ENCODE data around the gene FRAT1. TPM values are rescaled to one million over a fixed set of nuclear protein-coding genes. Genes with fewer than 3 reads are reported as not detected.

Gene FRAT1
- total and polyA plus RNA-seq, 2 of the 13 experiments (the other 11 are each of a cell fraction or from before 2014, with no cell fraction given) = 1.7 to 2.3 TPM

DNA sequence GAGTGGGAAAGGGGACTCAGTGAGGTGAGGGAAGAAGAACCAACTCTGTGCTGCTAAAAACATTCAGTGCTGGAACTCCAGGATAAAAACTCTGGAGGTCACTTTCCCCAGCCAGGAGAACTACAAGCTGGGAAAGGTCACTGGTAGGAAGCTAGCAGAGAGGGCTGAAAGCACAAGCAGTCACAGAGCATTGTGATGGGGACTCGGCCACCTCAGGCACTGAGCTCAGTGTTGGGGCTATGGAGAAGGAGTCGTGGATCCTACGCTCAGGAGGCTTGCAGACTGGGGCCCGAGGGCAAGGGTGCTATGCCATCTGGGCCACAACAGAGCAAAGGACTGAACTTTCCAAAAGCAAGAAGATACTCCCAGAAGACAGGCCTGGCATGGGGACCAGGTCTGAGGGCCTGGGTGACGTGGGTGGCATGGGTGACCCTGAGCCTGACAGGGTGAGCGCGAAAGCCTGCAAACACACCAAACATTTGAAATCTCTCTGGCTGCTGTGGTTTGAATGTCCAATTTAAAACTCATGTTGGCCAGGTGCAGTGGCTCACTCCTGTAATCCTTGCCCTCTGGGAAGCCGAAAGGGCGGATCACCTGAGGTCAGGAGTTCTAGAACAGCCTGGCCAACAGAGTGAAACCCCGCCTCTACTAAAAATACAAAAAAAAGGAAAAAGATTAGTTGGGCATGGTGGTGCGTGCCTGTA, 16.8 kb upstream of the FRAT1 start:
- ChIA-PET CTCF (ENCODE audit: low intra/inter-chr PET ratio, low total read pairs) (no interaction called here), POLR2A (no interaction called here)
- in situ Hi-C loops (cut with HindIII; ENCODE audit: extremely low pct_ligation_motif_present, low pct_unique_long_range_greater_than_20kb) (no loop called here), intact Hi-C loops (cut with micrococcal nuclease; ENCODE audit: unreplicated experiment) (no loop called here)
- 50% methylated on average over 11 of the region's 11 CpGs for WGBS (ENCODE audit: low lambda C conversion rate)
- BruUV-seq (replicated peaks) = no TSS peak
- H3K36me3 ChIP-seq (replicated peaks in 1 of 2; ENCODE audit: control insufficient read depth in 1 of 2, insufficient read depth in 2 of 2, low read length in 2 of 2) = no peaks in the 10 kb centered on the region
- FAIRE-seq (no peak), DNase-seq (ENCODE audit: low spot score) (no peak), ATAC-seq (peak; percentile 57)
- H3K9ac ChIP-seq (ENCODE audit: insufficient read depth, low read depth, low read length) = peak overlapping the region; percentile 5; the same call in 1 of the 2 replicates
- H4K20me1 ChIP-seq (ENCODE audit: insufficient read depth, low read length) = no peaks in the 10 kb centered on the region
- no peaks in the 10 kb centered on the region for H3K27me3 ChIP-seq (ENCODE audit: control insufficient read depth in 1 of 2, insufficient read depth in 2 of 2, low read length in 2 of 2)
- peaks cover 33% of the 10 kb centered on the region for H3K4me1 ChIP-seq (ENCODE audit: insufficient read depth, low read length)
- H3K4me3 ChIP-seq (replicated peaks in 1 of 3; ENCODE audit: insufficient read depth in 1 of 3, low read depth in 2 of 3, low read length in 3 of 3) = peak overlapping the region in 1 of 3 experiments; percentile 41; a peak in 1 of 6 replicates
- no peak overlapping the region for H3K27ac ChIP-seq (ENCODE audit: extremely low read length, insufficient read depth, low read length)
- H3K4me2 ChIP-seq (ENCODE audit: low read depth, low read length) = peak overlapping the region; percentile 51; the same call in 1 of the 2 replicates
- no peaks in the 10 kb centered on the region for H3K79me2 ChIP-seq (ENCODE audit: insufficient read depth, low read length)
- no peaks in the 10 kb centered on the region for H3K9me3 ChIP-seq (ENCODE audit: low read length)
- no peak overlapping the region for H2AFZ ChIP-seq (ENCODE audit: low read length)
- TF ChIP-seq ESRRA (CRISPR knock-in tag; IDR thresholded peaks at IDR 0.05; ENCODE audit: low read depth) = no peak
- TF ChIP-seq EED (CRISPR knock-in tag; IDR thresholded peaks at IDR 0.05) = no peak
- TF ChIP-seq ZNF382 (CRISPR knock-in tag; IDR thresholded peaks at IDR 0.05; ENCODE audit: borderline replicate concordance) = no peak
- TF ChIP-seq, protein P1, sequence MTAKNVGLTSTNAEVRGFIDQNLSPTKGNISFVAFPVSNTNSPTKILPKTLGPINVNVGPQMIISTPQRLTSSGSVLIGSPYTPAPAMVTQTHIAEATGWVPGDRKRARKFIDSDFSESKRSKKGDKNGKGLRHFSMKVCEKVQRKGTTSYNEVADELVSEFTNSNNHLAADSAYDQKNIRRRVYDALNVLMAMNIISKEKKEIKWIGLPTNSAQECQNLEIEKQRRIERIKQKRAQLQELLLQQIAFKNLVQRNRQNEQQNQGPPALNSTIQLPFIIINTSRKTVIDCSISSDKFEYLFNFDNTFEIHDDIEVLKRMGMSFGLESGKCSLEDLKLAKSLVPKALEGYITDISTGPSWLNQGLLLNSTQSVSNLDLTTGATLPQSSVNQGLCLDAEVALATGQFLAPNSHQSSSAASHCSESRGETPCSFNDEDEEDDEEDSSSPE (CRISPR knock-in tag; IDR thresholded peaks at IDR 0.05) = no peak
- no peak for TF ChIP-seq ZNF282 (IDR thresholded peaks at IDR 0.05; ENCODE audit: partially characterized antibody)
- TF ChIP-seq ZNF607 (CRISPR knock-in tag; IDR thresholded peaks at IDR 0.05; ENCODE audit: borderline replicate concordance) = no peak
- no peak for TF ChIP-seq PHF5A (CRISPR knock-in tag; IDR thresholded peaks at IDR 0.05; ENCODE audit: low read depth, unreplicated experiment)
- TF ChIP-seq RELA (CRISPR knock-in tag; IDR thresholded peaks at IDR 0.05) = no peak
- TF ChIP-seq ZNF468 (CRISPR knock-in tag; IDR thresholded peaks at IDR 0.05) = no peak
- TF ChIP-seq, protein P2, sequence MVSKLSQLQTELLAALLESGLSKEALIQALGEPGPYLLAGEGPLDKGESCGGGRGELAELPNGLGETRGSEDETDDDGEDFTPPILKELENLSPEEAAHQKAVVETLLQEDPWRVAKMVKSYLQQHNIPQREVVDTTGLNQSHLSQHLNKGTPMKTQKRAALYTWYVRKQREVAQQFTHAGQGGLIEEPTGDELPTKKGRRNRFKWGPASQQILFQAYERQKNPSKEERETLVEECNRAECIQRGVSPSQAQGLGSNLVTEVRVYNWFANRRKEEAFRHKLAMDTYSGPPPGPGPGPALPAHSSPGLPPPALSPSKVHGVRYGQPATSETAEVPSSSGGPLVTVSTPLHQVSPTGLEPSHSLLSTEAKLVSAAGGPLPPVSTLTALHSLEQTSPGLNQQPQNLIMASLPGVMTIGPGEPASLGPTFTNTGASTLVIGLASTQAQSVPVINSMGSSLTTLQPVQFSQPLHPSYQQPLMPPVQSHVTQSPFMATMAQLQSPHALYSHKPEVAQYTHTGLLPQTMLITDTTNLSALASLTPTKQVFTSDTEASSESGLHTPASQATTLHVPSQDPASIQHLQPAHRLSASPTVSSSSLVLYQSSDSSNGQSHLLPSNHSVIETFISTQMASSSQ (IDR thresholded peaks at IDR 0.05; ENCODE audit: low read depth) = no peak
- TF ChIP-seq, protein P2 (CRISPR knock-in tag; IDR thresholded peaks at IDR 0.05; ENCODE audit: borderline replicate concordance) = no peak
- no peak for TF ChIP-seq PHF20 (CRISPR knock-in tag; IDR thresholded peaks at IDR 0.05)
- TF ChIP-seq, protein P3, sequence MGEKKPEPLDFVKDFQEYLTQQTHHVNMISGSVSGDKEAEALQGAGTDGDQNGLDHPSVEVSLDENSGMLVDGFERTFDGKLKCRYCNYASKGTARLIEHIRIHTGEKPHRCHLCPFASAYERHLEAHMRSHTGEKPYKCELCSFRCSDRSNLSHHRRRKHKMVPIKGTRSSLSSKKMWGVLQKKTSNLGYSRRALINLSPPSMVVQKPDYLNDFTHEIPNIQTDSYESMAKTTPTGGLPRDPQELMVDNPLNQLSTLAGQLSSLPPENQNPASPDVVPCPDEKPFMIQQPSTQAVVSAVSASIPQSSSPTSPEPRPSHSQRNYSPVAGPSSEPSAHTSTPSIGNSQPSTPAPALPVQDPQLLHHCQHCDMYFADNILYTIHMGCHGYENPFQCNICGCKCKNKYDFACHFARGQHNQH (CRISPR knock-in tag; IDR thresholded peaks at IDR 0.05) = no peak
- TF ChIP-seq, protein P4, sequence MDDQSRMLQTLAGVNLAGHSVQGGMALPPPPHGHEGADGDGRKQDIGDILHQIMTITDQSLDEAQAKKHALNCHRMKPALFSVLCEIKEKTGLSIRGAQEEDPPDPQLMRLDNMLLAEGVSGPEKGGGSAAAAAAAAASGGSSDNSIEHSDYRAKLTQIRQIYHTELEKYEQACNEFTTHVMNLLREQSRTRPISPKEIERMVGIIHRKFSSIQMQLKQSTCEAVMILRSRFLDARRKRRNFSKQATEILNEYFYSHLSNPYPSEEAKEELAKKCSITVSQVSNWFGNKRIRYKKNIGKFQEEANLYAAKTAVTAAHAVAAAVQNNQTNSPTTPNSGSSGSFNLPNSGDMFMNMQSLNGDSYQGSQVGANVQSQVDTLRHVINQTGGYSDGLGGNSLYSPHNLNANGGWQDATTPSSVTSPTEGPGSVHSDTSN (CRISPR knock-in tag; IDR thresholded peaks at IDR 0.05; ENCODE audit: borderline replicate concordance) = no peak
- no peak for TF ChIP-seq KLF6 (CRISPR knock-in tag; IDR thresholded peaks at IDR 0.05)
- no peak for TF ChIP-seq FOXA1 (IDR thresholded peaks at IDR 0.05)
- TF ChIP-seq FOXA1 (CRISPR knock-in tag; IDR thresholded peaks at IDR 0.05) = no peak

All from HepG2 (cell line).